Measurements from ENCODE around the gene FIS1.
"Not testable (repeated sequence)": the region's sequence is repeated elsewhere in the genome, so short reads cannot be mapped to it uniquely, and the experiment has no call there.

Gene FIS1

DNA sequence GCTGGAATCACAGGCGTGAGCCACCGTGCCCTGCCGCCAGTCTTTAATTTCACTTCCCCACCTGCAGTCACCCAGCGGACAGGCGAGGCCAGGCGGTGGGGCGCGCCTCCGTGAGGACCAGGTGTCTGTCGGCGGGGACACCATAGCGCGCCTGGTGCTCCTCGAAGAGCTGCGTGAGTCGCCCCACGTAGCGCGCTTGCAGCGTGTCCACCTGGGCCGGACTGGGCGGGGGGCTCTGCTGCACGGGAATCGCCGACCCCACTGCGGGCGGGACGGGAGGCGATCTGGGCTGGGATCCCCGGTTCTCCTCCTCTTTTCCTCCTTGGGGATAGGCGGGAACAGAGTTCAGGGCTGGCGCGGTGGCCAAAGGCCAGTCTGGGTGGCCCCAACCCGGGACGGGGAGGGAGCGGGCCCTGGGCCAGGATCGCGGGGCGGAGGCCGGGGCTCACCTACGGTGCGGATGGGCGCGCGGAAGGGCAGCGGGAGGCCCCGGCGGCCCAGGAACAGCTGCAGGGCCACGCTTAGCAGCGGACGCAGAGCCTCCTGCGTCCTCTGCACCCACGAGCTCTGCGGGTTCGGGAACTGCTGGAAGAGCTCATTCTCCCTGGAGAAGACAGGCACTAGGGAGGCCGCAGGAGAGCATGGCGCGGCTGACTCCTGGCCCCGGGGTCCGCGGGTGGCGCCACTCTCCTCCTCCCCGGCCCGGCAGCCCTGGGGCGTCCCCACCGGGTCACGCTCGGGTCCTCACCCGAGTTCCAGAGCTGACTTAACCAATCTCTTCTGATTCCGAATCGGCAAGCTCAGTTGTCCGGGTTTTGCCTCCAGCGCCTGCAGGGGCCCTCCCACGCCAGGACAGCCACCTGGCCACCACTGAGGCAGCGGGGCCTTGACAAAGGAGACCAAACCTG is 42.9 kb downstream of the FIS1 start:
- TF ChIP-seq ZFX (IDR thresholded peaks at IDR 0.05) = no peak
- no peak for TF ChIP-seq CTCF (conservative IDR thresholded peaks at IDR 0.05)
- no peak overlapping the region for H3K27ac ChIP-seq

DNA sequence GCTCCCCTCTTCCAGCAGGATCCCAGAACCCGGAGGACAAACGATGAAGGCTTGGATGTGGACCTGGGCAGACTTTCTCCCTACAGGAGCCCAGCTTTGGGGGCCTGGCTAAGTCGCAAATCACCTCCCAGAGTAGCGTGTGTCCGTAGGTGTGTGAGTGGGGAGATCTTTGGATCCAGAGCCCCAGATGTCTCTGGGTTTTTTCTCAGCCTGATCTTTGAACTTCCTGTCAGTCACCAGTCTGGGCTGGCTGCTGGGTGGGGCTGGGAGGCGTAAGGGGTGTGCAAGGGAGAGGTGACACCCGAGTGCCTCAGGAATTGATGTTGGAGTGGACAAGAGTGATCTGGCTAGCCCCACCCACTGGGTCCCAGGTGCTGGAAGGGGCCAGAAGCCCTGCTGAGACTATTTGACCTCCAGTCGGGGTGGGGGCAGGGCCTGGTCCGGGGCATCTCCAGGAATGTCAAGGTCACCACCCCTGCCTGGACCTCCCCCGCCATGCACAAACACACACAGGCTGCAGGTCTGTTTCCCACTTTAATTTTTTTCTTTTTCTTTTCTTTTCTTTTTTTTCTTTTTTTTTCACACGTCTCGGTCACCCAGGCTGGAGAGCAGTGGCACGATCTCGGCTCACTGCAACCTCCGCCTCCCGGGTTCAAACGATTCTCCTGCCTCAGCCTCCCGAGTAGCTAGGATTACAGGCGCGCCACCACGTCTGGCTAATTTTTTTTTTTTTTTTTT is 43.9 kb downstream of the FIS1 start, which contains the start of gene MOGAT3:
TSS of gene MOGAT3 (minus strand) at position 175 of the 738 bp plus-strand sequence. CDS start 182 bp downstream, outside the sequence.
- no peak within 1 kb of the TSS for H3K27ac ChIP-seq
- TF ChIP-seq ZFX (IDR thresholded peaks at IDR 0.05) = no peak

DNA sequence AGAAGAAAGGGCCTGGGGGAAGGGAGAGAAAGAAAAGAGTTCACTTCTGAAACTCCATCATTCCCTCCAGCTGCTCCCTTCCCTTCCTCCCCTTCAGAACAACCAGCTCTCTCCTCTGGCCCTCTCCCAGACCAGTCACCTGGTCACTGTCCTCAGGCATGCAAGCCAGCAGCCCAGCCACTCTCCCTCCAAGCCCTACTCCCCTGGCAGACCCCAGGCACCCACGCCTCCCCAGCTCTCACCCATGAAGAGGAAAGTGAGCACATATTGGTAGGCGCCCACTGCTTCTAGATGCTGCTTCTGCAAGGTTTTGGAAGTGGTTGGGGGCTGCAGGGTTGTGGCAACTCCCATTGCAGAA is 44.4 kb downstream of the FIS1 start:
- H3K27ac ChIP-seq = no peak overlapping the region
- TF ChIP-seq CTCF (conservative IDR thresholded peaks at IDR 0.05) (no peak), ZFX (IDR thresholded peaks at IDR 0.05) (no peak)

DNA sequence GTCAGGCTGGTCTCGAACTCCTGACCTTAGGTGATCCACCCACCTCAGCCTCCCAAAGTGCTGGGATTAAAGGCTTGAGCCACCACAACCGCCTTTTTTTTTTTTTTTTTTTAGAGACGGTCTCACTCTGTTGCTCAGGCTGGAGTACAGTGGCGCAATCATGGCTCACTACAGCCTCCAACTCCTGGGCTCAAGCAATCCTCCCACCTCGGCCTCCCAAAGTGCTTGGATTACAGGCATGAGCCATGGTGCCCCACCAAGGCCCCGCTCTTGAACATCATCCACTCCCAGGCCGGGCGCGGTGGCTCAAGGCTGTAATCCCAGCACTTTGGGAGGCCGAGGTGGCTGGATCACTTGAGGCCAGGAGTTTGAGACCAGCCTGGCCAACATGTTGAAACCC is 45.4 kb downstream of the FIS1 start:
- not testable (repeated sequence) for H3K27ac ChIP-seq

DNA sequence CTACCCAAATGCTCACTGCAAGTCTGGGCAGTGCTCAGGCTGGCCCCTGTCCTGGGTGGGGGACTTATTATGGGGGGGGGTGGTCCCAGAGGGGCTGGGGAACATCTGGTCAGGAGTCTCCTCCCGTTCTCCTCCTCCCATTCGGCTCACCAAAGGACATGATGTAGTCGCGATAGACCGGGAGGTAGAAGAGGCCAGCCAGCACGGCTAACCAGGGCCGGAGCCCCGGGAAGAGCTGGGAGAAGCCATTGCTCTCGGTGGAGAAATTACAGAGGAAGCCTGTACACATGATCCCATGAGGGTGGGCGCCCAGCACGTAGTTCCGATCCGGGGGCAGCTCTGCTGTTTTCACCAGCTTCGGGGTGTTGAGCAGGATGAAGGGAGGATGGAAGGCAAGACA is 46.4 kb downstream of the FIS1 start:
- no peak overlapping the region for H3K27ac ChIP-seq
- TF ChIP-seq ZFX (IDR thresholded peaks at IDR 0.05) = no peak
- no peak for TF ChIP-seq CTCF (conservative IDR thresholded peaks at IDR 0.05)

DNA sequence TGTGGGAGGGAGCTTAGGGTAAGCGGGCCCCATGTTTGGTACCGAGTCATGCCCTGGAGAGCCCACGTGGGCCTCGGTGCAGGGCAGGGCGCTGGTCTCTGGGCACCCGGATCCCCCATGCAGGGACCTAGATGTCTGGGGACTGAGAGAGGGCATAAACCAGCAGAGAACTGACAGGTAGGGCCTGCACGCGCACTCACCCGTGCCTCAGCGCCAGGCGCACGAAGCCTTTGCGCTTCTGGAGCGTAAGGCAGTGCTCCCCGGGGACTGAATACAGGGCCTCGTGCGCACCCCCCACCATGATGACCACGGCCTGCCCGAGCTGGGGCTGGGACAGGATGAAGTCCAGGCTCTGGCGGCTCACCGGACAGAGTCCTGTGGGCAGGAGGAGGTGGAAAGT is 46.9 kb downstream of the FIS1 start:
- TF ChIP-seq ZFX (IDR thresholded peaks at IDR 0.05) = no peak
- no peak for TF ChIP-seq CTCF (conservative IDR thresholded peaks at IDR 0.05)
- H3K27ac ChIP-seq = no peak overlapping the region

DNA sequence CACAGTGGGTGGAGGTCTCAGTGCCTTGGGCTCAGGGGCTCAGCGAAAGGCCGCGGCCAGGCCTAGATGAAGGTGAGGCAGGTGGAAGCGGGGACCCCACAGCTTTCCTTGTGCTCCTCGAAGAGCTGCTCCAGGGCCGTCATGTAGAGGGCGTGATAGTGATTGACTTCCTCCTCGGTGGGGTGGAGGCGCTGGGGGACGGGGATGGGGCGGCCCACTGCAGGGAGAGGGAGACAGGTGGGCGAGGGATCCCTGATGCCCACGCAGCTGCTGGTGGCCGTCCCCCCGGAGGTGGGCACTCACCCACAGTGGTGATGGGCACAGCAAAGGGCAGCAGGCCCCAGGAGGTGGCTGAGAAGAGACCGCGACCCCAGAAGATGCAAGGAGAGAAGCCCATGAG is 49.0 kb downstream of the FIS1 start:
- no peak overlapping the region for H3K27ac ChIP-seq
- TF ChIP-seq CTCF (conservative IDR thresholded peaks at IDR 0.05) (no peak), ZFX (IDR thresholded peaks at IDR 0.05) (no peak)
